ENCODE results near the gene NUDT13.
A peak's percentile ranks its signal among the peaks of the same experiment; 100 is the strongest.

NUDT13 gene

GRCh38 chr10:73167783-73168464 is 57.7 kb downstream of the NUDT13 start, which contains the start of the genes ECD and FAM149B1:
TSS of gene ECD (minus strand) at chr10:73168008. CDS start at chr10:73163937, 4,071 bp downstream.
TSS of gene FAM149B1 (plus strand) at chr10:73168119. CDS start at chr10:73168340, 221 bp downstream.
- Histone ChIP-seq H3K4me2 (ENCODE audit: low read length) (peak within 1 kb of the TSS; percentile 93), H4K5ac (ENCODE audit: low read length) (no peak within 1 kb of the TSS), H3K9ac (ENCODE audit: low read length) (peak within 1 kb of the TSS; percentile 79), H3K27ac (ENCODE audit: low read depth, low read length) (peak within 1 kb of the TSS; percentile 90), H3K18ac (ENCODE audit: low read length) (peak within 1 kb of the TSS; percentile 46), H3K27me3 (ENCODE audit: insufficient read depth, low read length, poor library complexity) (no peaks in the 10 kb centered on the region), H2BK15ac (replicated peaks; ENCODE audit: low read depth) (no peak within 1 kb of the TSS), H2BK5ac (ENCODE audit: low read length) (no peak within 1 kb of the TSS), H3K56ac (ENCODE audit: low read length) (peak within 1 kb of the TSS; percentile 88), H3K79me2 (ENCODE audit: control insufficient read depth, insufficient read depth, low read length) (peaks cover 16% of the 10 kb centered on the region), H3K79me1 (ENCODE audit: low read length) (peaks cover 7% of the 10 kb centered on the region), H3K4ac (ENCODE audit: low read depth, low read length) (peak within 1 kb of the TSS; percentile 46), H4K8ac (ENCODE audit: low read depth, low read length) (peak within 1 kb of the TSS; percentile 91), H3K23ac (ENCODE audit: low read length) (no peak within 1 kb of the TSS), H3K4me1 (ENCODE audit: control insufficient read depth, low read depth, low read length) (no peaks in the 10 kb centered on the region), H2BK120ac (ENCODE audit: low read depth, low read length) (no peak within 1 kb of the TSS), H3K36me3 (ENCODE audit: control insufficient read depth, insufficient read depth, low read length) (no peaks in the 10 kb centered on the region), H3K4me3 (ENCODE audit: low read length) (peak within 1 kb of the TSS; percentile 80), H2AK5ac (ENCODE audit: low read length) (peak within 1 kb of the TSS; percentile 25)
- peak; percentile 98 for DNase-seq
- no CpG with 5 or more reads among the region's 49 CpGs for WGBS (ENCODE audit: extremely low coverage, insufficient coverage, low lambda C conversion rate)

DNA sequence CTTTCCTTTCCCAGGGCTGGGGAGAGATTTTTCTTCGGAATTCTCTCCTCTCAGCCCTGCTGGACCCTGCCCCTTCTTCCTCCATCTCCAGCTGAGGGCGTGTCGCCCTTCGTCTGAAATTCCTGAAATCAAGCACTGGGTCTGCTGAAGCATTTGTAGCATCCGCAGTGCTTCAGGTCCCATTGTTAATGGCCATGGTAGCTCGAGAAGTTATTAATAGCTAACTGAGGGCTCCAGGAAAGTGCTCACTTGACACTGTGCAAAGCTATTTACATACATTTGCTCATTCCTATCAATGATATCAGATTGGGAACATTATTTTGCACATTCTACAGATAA is 58.2 kb downstream of the NUDT13 start:
- no peak overlapping the region for H3K23ac ChIP-seq (ENCODE audit: low read length)
- no peaks in the 10 kb centered on the region for H3K4me1 ChIP-seq (ENCODE audit: control insufficient read depth, low read depth, low read length)
- H2AK5ac ChIP-seq (ENCODE audit: low read length), result no peak overlapping the region
- no peak overlapping the region for H2BK120ac ChIP-seq (ENCODE audit: low read depth, low read length)
- H3K56ac ChIP-seq (ENCODE audit: low read length), result peak overlapping the region; percentile 88
- H3K18ac ChIP-seq (ENCODE audit: low read length), result no peak overlapping the region
- no peak overlapping the region for H2BK15ac ChIP-seq (replicated peaks; ENCODE audit: low read depth)
- H3K36me3 ChIP-seq (ENCODE audit: control insufficient read depth, insufficient read depth, low read length), result no peaks in the 10 kb centered on the region
- H4K5ac ChIP-seq (ENCODE audit: low read length), result no peak overlapping the region
- H3K9ac ChIP-seq (ENCODE audit: low read length), result peak overlapping the region; percentile 79
- H3K4me3 ChIP-seq (ENCODE audit: low read length), result peak overlapping the region; percentile 80
- peaks cover 7% of the 10 kb centered on the region for H3K79me1 ChIP-seq (ENCODE audit: low read length)
- peak; percentile 77 for DNase-seq
- no peak overlapping the region for H2BK5ac ChIP-seq (ENCODE audit: low read length)
- no peak overlapping the region for H3K4ac ChIP-seq (ENCODE audit: low read depth, low read length)
- H3K4me2 ChIP-seq (ENCODE audit: low read length), result peak overlapping the region; percentile 82
- WGBS (ENCODE audit: extremely low coverage, insufficient coverage, low lambda C conversion rate), result no CpG with 5 or more reads among the region's 6 CpGs
- H3K79me2 ChIP-seq (ENCODE audit: control insufficient read depth, insufficient read depth, low read length), result peaks cover 16% of the 10 kb centered on the region
- H3K27me3 ChIP-seq (ENCODE audit: insufficient read depth, low read length, poor library complexity), result no peaks in the 10 kb centered on the region
- H3K27ac ChIP-seq (ENCODE audit: low read depth, low read length), result peak overlapping the region; percentile 90
- no peak overlapping the region for H4K8ac ChIP-seq (ENCODE audit: low read depth, low read length)

DNA sequence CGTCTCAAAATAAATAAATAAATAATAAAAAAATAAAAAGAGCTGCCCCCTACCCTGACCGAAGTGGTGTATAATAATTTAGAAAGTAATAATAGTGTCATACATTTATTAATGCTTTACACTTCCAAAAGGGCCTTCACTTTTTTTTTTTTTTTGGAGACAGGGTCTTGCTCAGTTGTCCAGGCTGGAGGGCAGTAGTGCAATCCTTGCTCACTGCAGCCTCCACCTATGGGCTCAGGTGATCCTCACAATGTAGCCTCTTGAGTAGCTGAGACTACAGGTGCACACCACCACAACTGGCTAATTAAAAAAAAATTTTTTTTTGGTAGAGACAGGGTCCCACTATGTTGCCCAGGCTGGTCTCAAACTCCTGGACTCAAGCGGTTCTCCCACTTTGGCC is 59.1 kb downstream of the NUDT13 start:
- Histone ChIP-seq H3K36me3 (ENCODE audit: control insufficient read depth, insufficient read depth, low read length) (no peaks in the 10 kb centered on the region), H3K4me1 (ENCODE audit: control insufficient read depth, low read depth, low read length) (no peaks in the 10 kb centered on the region), H3K18ac (ENCODE audit: low read length) (no peak overlapping the region), H3K4me3 (ENCODE audit: low read length) (no peak overlapping the region), H3K23ac (ENCODE audit: low read length) (no peak overlapping the region), H2BK5ac (ENCODE audit: low read length) (no peak overlapping the region), H4K5ac (ENCODE audit: low read length) (no peak overlapping the region), H2AK5ac (ENCODE audit: low read length) (no peak overlapping the region), H3K9ac (ENCODE audit: low read length) (no peak overlapping the region), H3K79me1 (ENCODE audit: low read length) (peaks cover 7% of the 10 kb centered on the region), H2BK15ac (replicated peaks; ENCODE audit: low read depth) (no peak overlapping the region), H3K79me2 (ENCODE audit: control insufficient read depth, insufficient read depth, low read length) (peaks cover 16% of the 10 kb centered on the region), H3K56ac (ENCODE audit: low read length) (no peak overlapping the region), H2BK120ac (ENCODE audit: low read depth, low read length) (no peak overlapping the region), H3K27ac (ENCODE audit: low read depth, low read length) (no peak overlapping the region), H3K27me3 (ENCODE audit: insufficient read depth, low read length, poor library complexity) (no peaks in the 10 kb centered on the region), H3K4me2 (ENCODE audit: low read length) (no peak overlapping the region), H4K8ac (ENCODE audit: low read depth, low read length) (no peak overlapping the region), H3K4ac (ENCODE audit: low read depth, low read length) (no peak overlapping the region)
- DNase-seq, result no peak
- no CpG with 5 or more reads among the region's 3 CpGs for WGBS (ENCODE audit: extremely low coverage, insufficient coverage, low lambda C conversion rate)

DNA sequence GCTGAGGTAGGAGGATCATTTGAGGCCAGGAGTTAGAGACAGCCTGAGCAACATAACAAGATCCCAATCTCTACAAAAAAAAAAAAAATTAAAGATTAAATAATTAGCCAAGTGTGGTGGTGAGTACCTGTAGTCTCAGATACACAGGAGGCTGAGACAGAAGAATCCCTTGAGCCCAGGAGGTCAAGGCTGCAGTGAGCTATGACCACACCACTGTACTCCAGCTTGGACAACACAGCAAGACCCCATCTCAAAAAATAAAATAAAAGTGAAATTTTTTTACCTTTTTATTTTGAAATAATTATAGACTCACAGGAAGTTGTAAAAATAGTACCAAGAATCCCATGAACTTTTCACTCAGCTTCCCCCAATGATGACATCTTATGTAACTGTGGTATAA is 62.6 kb downstream of the NUDT13 start:
- Histone ChIP-seq H3K9ac (ENCODE audit: low read length) (no peak overlapping the region), H3K79me2 (ENCODE audit: control insufficient read depth, insufficient read depth, low read length) (no peaks in the 10 kb centered on the region), H3K4ac (ENCODE audit: low read depth, low read length) (no peak overlapping the region), H2BK15ac (replicated peaks; ENCODE audit: low read depth) (no peak overlapping the region), H3K4me2 (ENCODE audit: low read length) (no peak overlapping the region), H3K27me3 (ENCODE audit: insufficient read depth, low read length, poor library complexity) (no peaks in the 10 kb centered on the region), H4K8ac (ENCODE audit: low read depth, low read length) (no peak overlapping the region), H4K5ac (ENCODE audit: low read length) (no peak overlapping the region), H3K36me3 (ENCODE audit: control insufficient read depth, insufficient read depth, low read length) (no peaks in the 10 kb centered on the region), H3K27ac (ENCODE audit: low read depth, low read length) (no peak overlapping the region), H3K23ac (ENCODE audit: low read length) (no peak overlapping the region), H3K4me3 (ENCODE audit: low read length) (no peak overlapping the region), H3K4me1 (ENCODE audit: control insufficient read depth, low read depth, low read length) (no peaks in the 10 kb centered on the region), H2AK5ac (ENCODE audit: low read length) (no peak overlapping the region), H3K56ac (ENCODE audit: low read length) (no peak overlapping the region), H3K79me1 (ENCODE audit: low read length) (no peaks in the 10 kb centered on the region), H3K18ac (ENCODE audit: low read length) (no peak overlapping the region), H2BK120ac (ENCODE audit: low read depth, low read length) (no peak overlapping the region), H2BK5ac (ENCODE audit: low read length) (no peak overlapping the region)
- DNase-seq, result no peak

DNA sequence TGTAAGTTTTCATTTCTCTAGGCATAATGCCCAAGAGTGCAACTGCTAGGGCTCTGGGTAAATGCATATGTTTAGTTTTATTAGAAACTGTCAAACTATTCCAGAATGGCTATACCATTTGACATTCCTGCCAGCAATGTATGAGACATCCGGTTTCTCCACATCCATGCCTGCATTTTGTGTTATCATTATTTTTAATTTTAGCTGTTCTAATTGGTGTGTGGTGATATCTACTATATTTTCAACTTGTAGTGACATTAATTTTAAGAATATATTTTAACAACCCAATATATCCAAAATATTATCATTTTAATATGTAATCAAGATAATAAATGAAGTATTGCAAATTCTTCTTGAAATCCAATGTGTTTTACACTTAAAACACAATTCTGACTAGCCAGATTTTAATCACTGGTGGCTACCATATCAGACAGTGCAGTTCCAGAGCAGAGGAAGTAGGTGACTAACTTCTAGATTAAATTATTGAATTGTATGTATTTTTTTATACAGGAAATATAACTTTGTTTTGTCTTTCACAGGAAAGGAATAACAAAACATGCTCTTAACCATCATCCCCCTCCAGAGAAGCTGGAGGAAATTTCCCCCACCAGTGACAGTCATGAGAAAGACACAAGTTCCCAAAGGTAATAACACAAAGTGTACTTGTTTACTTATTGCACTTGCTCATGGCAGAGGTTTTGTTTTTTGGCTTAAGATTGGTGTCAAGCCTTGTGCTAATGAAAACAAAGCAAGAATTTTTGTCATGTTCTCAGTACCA is 64.1 kb downstream of the NUDT13 start:
- Histone ChIP-seq H3K79me1 (ENCODE audit: low read length) (no peaks in the 10 kb centered on the region), H3K4me3 (ENCODE audit: low read length) (no peak overlapping the region), H3K79me2 (ENCODE audit: control insufficient read depth, insufficient read depth, low read length) (no peaks in the 10 kb centered on the region), H3K4ac (ENCODE audit: low read depth, low read length) (no peak overlapping the region), H4K5ac (ENCODE audit: low read length) (no peak overlapping the region), H3K36me3 (ENCODE audit: control insufficient read depth, insufficient read depth, low read length) (no peaks in the 10 kb centered on the region), H3K9ac (ENCODE audit: low read length) (no peak overlapping the region), H3K4me2 (ENCODE audit: low read length) (no peak overlapping the region), H2AK5ac (ENCODE audit: low read length) (no peak overlapping the region), H3K56ac (ENCODE audit: low read length) (no peak overlapping the region), H3K27ac (ENCODE audit: low read depth, low read length) (no peak overlapping the region), H3K18ac (ENCODE audit: low read length) (no peak overlapping the region), H3K27me3 (ENCODE audit: insufficient read depth, low read length, poor library complexity) (no peaks in the 10 kb centered on the region), H3K23ac (ENCODE audit: low read length) (no peak overlapping the region), H2BK15ac (replicated peaks; ENCODE audit: low read depth) (no peak overlapping the region), H2BK120ac (ENCODE audit: low read depth, low read length) (no peak overlapping the region), H3K4me1 (ENCODE audit: control insufficient read depth, low read depth, low read length) (no peaks in the 10 kb centered on the region), H2BK5ac (ENCODE audit: low read length) (no peak overlapping the region), H4K8ac (ENCODE audit: low read depth, low read length) (no peak overlapping the region)
- no peak for DNase-seq
- no CpG with 5 or more reads among the region's 1 CpG for WGBS (ENCODE audit: extremely low coverage, insufficient coverage, low lambda C conversion rate)
